HG03575 (cell line): ENCODE data around the gene CDH20.
A peak's percentile ranks its signal among the peaks of the same experiment; 100 is the strongest.
"Not testable (repeated sequence)": the region's sequence is repeated elsewhere in the genome, so short reads cannot be mapped to it uniquely, and the experiment has no call there.

ENCODE experiments used
- ATAC-seq: cut with Tn5 transposase; IDR thresholded peaks from one replicate; pipeline ENCODE4 v1.9.1; 2021; ENCODE audit not compliant: unreplicated experiment, insufficient number of reproducible peaks, low FRiP score; ENCODE audit errors: extremely low read depth

The CDH20 gene

DNA sequence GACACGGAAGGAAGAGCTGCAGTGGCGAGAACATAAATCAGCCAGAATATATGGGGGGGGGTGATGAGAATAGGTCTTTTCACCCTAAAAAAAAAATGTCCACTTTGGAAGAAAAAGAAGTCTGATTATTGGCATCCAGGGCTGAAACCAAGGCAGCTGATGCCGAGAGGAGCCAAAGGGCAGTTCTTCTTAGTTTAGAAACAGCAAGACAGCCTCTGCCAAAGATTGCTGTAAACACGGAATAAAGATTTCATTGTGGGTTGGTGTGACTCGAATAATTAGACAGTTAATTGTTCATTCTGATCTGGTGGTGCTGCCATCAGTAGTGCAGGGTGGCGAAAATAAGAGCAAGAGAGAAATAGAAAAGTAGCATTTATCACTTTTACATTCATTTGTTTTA is 3.5 kb downstream of the CDH20 start:
- no peak for ATAC-seq

DNA sequence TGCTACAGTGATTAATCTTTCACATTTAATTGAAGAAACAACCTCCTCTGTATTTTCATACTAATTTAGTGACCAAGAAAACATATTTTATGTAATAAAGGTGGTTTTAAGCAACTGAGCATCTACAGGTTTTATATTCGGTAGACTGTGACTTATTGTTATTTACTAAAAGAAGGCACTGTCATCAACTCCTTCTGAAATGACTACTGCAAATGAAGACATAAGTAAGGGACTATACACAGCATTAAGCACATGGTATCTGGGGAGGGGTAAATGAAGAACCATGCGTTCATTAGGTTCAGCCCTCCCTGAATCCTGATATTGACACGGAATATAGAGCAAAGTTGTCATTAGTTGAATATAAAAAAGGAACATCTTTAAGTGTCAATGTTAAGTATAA is 4.3 kb downstream of the CDH20 start:
- no peak for ATAC-seq

GRCh38 chr18:61340148-61340547 is 6.9 kb downstream of the CDH20 start:
- no peak for ATAC-seq

- ATAC-seq: no peak
These were observed 15.0 kb downstream of the CDH20 start for GRCh38 chr18:61348230-61348629.

- no peak for ATAC-seq
These were observed 17.3 kb downstream of the CDH20 start for GRCh38 chr18:61350578-61350977.

GRCh38 chr18:61352059-61352458 is 18.8 kb downstream of the CDH20 start:
- no peak for ATAC-seq

DNA sequence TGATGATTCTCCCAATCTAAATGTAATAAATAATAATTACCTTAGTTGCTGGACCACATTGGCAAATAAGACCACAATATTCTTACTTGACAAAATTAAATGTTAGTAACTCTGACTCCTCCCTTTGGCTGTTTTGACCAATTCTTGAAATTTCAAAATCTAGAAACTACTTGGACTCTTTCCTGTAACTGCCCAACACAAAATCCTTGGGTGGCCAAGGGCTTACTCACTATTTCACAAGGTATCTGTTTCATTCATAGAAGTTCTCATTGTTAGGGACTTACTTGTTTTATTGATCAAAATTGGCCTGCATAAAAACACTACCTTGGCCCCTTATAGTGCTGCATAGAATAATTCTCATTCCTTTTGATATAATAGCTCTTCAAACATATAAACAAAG is 19.4 kb downstream of the CDH20 start:
- ATAC-seq: no peak

DNA sequence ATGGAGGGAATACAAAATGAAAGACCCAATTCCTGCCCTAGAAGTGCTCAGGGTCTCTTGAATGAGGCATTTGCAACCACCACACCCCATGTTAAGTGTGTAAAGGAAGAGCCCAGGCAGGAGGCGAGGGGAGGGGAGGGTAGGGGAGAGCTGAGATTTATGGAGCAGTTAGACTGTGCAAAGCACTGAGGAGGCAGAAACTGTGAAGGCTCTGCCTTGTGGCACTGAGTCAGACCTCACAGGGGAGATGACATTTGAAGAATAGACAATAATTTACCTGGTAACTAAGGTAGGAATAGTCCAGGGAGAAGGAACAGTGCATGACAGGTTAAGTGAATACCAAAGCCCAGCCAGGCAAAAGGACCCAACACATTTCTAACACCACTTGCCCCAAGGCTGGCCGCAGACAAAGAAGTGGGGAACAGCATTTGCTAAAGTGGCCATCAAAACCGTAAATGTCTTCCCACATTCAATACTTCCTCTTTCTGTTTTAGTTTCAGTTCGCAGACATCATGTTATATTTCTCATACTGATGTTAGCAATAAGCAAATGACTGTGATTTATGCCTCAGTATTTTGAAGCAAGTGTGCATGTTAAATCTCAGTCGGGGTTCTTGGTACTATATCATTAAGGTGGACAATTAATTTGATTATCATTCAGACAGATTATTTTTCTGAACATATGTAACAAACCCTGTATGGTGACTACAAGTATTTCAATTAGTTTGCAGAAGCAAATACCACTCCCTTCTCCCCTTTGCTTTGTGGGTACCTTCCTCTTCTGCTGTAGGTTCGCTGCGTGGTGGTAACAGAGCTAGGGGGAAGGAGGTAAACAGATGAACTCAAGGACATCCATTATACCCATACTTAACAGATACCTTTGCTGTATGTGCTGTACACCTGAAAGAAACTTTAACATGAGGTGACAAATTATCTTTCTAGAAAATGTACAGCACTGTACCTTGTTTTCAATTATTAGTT is 27.5 kb downstream of the CDH20 start:
- ATAC-seq: peak; percentile 96

GRCh38 chr18:61362511-61362910 is 29.3 kb downstream of the CDH20 start:
- ATAC-seq: no peak

GRCh38 chr18:61364953-61365352 is 31.7 kb downstream of the CDH20 start:
- no peak for ATAC-seq

GRCh38 chr18:61368001-61368400 is 34.8 kb downstream of the CDH20 start:
- ATAC-seq: no peak

GRCh38 chr18:61369671-61370070 is 36.4 kb downstream of the CDH20 start:
- ATAC-seq: not testable (repeated sequence)

DNA sequence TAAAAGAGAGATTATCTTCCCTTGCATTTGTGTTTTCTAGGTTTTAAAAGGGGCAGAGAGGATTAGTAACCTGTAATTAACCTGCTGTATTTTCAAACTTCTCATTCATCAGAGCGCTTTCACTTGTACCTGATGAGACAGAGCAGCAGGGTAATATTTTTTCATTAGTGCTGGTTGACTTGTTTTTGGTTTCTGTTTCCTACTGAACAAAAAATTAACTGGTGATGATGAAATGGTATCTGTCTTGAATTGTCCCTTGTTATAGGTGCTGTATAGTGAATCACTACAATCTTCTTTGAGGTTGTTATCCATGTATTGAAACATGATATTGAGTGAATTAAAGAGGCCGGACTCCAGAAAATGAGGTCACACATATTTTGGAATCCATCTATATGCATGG is 37.9 kb downstream of the CDH20 start:
- ATAC-seq: no peak

DNA sequence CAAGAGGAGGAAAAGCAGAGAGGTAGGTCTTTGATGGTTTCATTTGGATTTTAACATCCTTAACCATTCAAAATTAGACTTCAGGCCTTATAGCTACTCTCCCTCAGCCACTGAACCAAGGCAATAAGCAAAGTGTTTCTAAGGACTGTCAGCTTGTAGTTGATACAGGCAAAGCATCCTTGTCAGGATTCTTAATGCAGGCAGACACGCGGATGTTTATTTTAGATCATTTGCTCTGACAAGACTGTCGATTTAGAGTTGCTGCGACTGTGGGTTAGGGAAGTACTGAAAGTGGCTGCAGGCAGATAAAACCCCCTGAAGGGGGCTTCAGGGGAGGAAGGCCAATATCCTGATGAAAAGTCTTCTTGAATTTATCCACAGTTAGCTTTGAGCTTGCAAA is 46.6 kb downstream of the CDH20 start:
- ATAC-seq: no peak

GRCh38 chr18:61388010-61388409 is 54.8 kb downstream of the CDH20 start:
- no peak for ATAC-seq

GRCh38 chr18:61394983-61395382 is 61.8 kb downstream of the CDH20 start:
- no peak for ATAC-seq

DNA sequence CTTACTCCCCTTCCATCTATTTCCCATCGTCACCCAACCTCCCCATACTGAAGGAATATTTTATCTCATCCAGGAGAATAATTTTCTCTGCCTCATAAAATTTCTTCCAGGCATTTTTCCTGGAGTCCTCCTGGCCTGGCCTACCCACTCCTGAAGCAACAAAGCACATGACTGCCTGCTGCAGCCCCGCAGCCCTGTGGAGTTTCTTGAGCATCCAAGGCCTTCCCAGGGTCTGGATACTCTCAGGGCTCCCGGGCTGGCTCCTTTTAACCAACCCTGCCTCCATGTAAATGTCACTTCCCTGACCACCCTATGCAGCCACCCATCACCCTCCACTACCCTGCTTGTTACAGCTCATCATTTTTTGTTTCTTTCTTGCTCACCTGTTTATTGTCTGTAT is 64.0 kb downstream of the CDH20 start:
- no peak for ATAC-seq

DNA sequence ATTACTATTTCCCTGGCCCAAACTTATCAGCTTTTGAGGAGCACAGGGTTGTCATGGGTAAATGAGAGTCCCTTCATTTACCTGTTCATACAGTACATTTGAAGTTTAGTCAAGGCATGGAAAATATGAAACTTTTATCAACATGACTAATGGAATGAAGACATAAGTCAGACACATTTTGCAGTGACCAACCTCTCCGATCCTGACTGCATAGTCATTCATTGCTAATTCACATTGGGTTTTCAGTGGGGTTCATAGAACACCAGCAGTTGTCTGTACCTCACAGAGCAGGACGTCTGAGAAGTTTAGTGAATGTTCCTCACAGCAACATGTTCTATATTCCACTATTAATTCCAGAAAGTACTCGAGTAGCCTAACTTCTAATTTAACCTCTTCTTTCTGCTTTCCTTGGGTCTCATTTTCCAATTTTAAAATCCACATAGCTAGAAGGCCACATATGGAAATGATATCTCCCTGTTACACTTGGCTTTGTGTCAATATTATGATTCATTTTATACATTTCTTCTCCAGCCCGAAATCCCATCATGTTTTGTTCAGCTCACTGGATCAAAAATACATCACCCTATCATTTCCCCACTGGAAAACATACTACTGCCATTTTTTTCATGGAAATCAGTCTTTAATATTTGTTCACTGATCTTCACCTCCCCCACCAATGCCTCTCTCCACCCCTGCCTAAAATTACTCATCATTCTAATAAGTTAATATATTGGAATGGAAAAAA is 65.9 kb downstream of the CDH20 start:
- no peak for ATAC-seq

DNA sequence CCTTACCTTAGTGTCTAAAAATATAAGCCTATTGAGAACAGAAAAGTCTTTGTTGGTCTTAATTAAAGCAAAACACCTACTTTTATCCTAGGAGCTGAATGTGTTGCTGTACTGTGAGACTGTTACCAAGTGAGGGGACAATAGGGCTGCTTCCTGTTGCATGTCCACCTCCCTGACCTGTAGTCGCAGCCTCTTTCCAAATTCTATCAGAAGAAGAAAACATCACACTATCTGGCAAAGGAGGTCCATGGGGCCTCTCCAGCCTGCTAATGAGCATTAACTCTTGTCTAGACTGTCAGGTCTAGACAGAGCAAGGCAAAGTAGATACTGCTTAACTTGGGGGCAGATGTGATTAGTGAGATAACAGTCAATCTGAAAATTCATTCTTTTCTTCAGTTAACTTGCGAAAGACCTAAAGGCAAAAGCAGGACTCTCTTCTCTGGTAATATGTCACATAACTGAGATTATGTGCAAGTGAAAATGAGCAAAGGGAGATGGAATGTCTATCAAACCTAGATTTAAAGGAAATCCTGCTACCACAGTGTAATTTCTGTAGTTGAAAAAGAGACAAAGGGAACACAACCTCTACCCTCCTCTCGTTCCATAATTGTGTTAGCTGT is 66.9 kb downstream of the CDH20 start:
- ATAC-seq: no peak

DNA sequence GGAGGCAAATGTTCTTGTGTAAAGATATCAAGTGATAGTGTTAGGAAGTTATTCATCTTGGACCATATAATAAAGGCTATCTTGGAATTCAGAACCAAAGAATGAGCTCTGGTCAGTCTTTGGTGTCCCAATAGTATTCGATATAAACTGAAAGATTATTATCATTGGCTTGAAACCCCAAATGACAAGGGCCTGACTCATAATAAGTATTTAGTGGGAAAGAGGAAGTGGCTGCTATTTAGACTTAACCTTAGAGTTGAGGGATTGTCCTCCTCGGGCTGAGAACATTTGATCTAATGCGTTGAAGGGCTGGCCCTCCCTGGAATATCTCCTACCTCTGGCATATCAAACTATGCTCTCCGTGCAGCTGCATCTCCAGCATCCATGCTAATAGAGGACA is 67.5 kb downstream of the CDH20 start:
- ATAC-seq: no peak
